Measurements from ENCODE around the gene TXNRD1. TPM values are rescaled to one million over a fixed set of nuclear protein-coding genes. Genes with fewer than 3 reads are reported as not detected.

Gene TXNRD1
- total and polyA plus RNA-seq, 8 donors: 54.6 to 174 (median 61.1) TPM

GRCh38 chr12:104304261-104305009 lies 88.9 kb downstream of the TXNRD1 start:
- peaks cover 0 to 75% of the 10 kb centered on the region in 2 donors for H3K4me1 ChIP-seq
- no peak for ATAC-seq
- intact Hi-C loops (cut with DNase I): no loop called here
- DNase-seq: no peak
- TF ChIP-seq CTCF (IDR thresholded peaks at IDR 0.05): no peak
- H3K4me3 ChIP-seq: peak overlapping the region; percentile 44 to 47
- peak overlapping the region; percentile 70 to 77 for H3K27ac ChIP-seq
- H3K9me3 ChIP-seq: no peaks in the 10 kb centered on the region
- H3K36me3 ChIP-seq: peaks cover 0 to 11% of the 10 kb centered on the region in 2 donors
- no peaks in the 10 kb centered on the region for H3K27me3 ChIP-seq

GRCh38 chr12:104305349-104305748 lies 89.8 kb downstream of the TXNRD1 start:
- Histone ChIP-seq H3K27me3 (no peaks in the 10 kb centered on the region), H3K9me3 (no peaks in the 10 kb centered on the region), H3K27ac (no peak overlapping the region), H3K36me3 (peaks cover 0 to 17% of the 10 kb centered on the region in 2 donors), H3K4me3 (no peak overlapping the region), H3K4me1 (peaks cover 0 to 71% of the 10 kb centered on the region in 2 donors)
- DNase-seq (no peak), ATAC-seq (no peak)
- no peak for TF ChIP-seq CTCF (IDR thresholded peaks at IDR 0.05)
- intact Hi-C loops (cut with DNase I): no loop called here

- no peak for TF ChIP-seq CTCF (IDR thresholded peaks at IDR 0.05)
- H3K4me1 ChIP-seq: peaks cover 0 to 60% of the 10 kb centered on the region in 2 donors
- no peak overlapping the region for H3K4me3 ChIP-seq
- no peaks in the 10 kb centered on the region for H3K9me3 ChIP-seq
- intact Hi-C loops (cut with DNase I): no loop called here
- DNase-seq (no peak), ATAC-seq (no peak)
- peaks cover 0 to 21% of the 10 kb centered on the region in 2 donors for H3K36me3 ChIP-seq
- H3K27ac ChIP-seq: no peak overlapping the region
- H3K27me3 ChIP-seq: no peaks in the 10 kb centered on the region
These were observed 90.8 kb downstream of the TXNRD1 start for GRCh38 chr12:104306376-104306775.

- no peaks in the 10 kb centered on the region for H3K27me3 ChIP-seq
- no peak overlapping the region for H3K27ac ChIP-seq
- no peak for ATAC-seq
- no peaks in the 10 kb centered on the region for H3K9me3 ChIP-seq
- peaks cover 0 to 60% of the 10 kb centered on the region in 2 donors for H3K4me1 ChIP-seq
- no peak for TF ChIP-seq CTCF (IDR thresholded peaks at IDR 0.05)
- H3K4me3 ChIP-seq: no peak overlapping the region
- intact Hi-C loops (cut with DNase I): no loop called here
- no peak for DNase-seq
- H3K36me3 ChIP-seq: peaks cover 0 to 29% of the 10 kb centered on the region in 2 donors
These were observed 91.5 kb downstream of the TXNRD1 start for GRCh38 chr12:104306943-104307654.

- H3K4me1 ChIP-seq: peaks cover 0 to 57% of the 10 kb centered on the region in 2 donors
- no peaks in the 10 kb centered on the region for H3K9me3 ChIP-seq
- H3K4me3 ChIP-seq: no peak overlapping the region
- peaks cover 0 to 34% of the 10 kb centered on the region in 2 donors for H3K36me3 ChIP-seq
- DNase-seq (no peak), ATAC-seq (no peak)
- no peak overlapping the region for H3K27ac ChIP-seq
- no peaks in the 10 kb centered on the region for H3K27me3 ChIP-seq
- no peak for TF ChIP-seq CTCF (IDR thresholded peaks at IDR 0.05)
- intact Hi-C loops (cut with DNase I): no loop called here
These were observed 92.0 kb downstream of the TXNRD1 start for GRCh38 chr12:104307655-104308000.

All from left lung (tissue), 10 donors.